Ovary (tissue), 9 donors: Measurements from ENCODE around the gene HSF5. TPM values are rescaled to one million over a fixed set of nuclear protein-coding genes. Genes with fewer than 3 reads are reported as not detected.

Experiments used
- DNase-seq, 5 donors: peaks; one replicate each; pipeline ENCODE4 v3.0.0-alpha.2; 2019 to 2020
- H3K27ac ChIP-seq, 2 donors: fragments of 200-600 bp; one replicate each; pipeline versions ENCODE4 v1.5.1 to v1.8.0; 2019 to 2022
- H3K27me3 ChIP-seq: fragments of 200-600 bp; one replicate; pipeline ENCODE4 v1.8.0; 2022
- H3K36me3 ChIP-seq: fragments of 200-600 bp; sonication (generic); one replicate; pipeline ENCODE4 v1.5.1; 2019
- H3K4me1 ChIP-seq: one replicate; pipeline ENCODE4 v1.8.1; 2013; ENCODE audit warnings: mild to moderate bottlenecking, moderate library complexity; ENCODE audit not compliant: insufficient read depth
- H3K4me3 ChIP-seq: fragments of 200-600 bp; sonication (generic); one replicate; pipeline ENCODE4 v1.5.1; 2017
- H3K9me3 ChIP-seq, 2 donors: fragments of 200-600 bp in 1 of 2; sonication (generic) in 1 of 2; one replicate each; pipeline versions ENCODE4 v1.5.1 to v1.8.1; 2013 to 2019; ENCODE audit warnings: mild to moderate bottlenecking in 1 of 2, moderate library complexity in 1 of 2
- CTCF ChIP-seq, 3 donors: fragments of 450-650 bp in 2 of 3; fragments of 200-600 bp in 1 of 3; IDR thresholded peaks; one replicate each; pipeline versions ENCODE4 v1.5.1 to v1.8.0; 2016 to 2022; ENCODE audit warnings: antibody characterized with exemption in 3 of 3, mild to moderate bottlenecking in 1 of 3
- EP300 ChIP-seq: sonication (generic); formaldehyde crosslinking; IDR thresholded peaks from one replicate; pipeline ENCODE4 v1.6.1; 2017; ENCODE audit warnings: antibody characterized with exemption
- POLR2A ChIP-seq: fragments of 450-650 bp; IDR thresholded peaks from one replicate; pipeline ENCODE4 v1.6.1; 2017; ENCODE audit warnings: antibody characterized with exemption, mild to moderate bottlenecking, moderate library complexity
- WGBS, 3 donors: extraction: QIAGEN DNeasy Blood & Tissue Kit in 1 of 3; methylation state at CpG; one replicate each; pipeline versions ENCODE4 v1.1.5 to v1.1.7; 2013 to 2017; 5-methylcytosine and 5-hydroxymethylcytosine counted together
- intact Hi-C, 4 donors: fragments of 100-400 bp; cut with DNase I; formaldehyde crosslinking; loops; one replicate each; pipeline versions ENCODE4 v1.11.0 to v1.15.1; 2022 to 2023
- polyA plus RNA-seq, 2 donors: library from polyadenylated mRNA; stranded (reverse); fragments of 200-250 nt in 1 of 2; fragments of 350-450 nt in 1 of 2; fragmentation: Illumina TruSeq in 1 of 2; extraction: RNeasy Lipid Tissue Mini Kit (QIAGEN cat#74804) in 1 of 2; gene quantifications; one replicate each; pipeline ENCODE4 v1.2.3, GENCODE V29; 2013 to 2014
- total RNA-seq, 7 donors: library from RNA; depleted of rRNA in 2 of 7; stranded (reverse); fragments of >200 nt in 2 of 7; fragmentation: NEBNext Ultra II Directional in 3 of 7; extraction: Animal tissue kit (Norgen Biotek cat#: 25700) in 3 of 7; gene quantifications; one replicate each; pipeline versions ENCODE4 v1.1.0 to v1.2.4, GENCODE V29; 2016 to 2023
- donor health status: DM: no; HTN: no; CAD: no; lungs with moderate emphysema.
- donor health status: DM: no; HTN: no; CAD: no.
- donor health status: Bipolar disorder and iron deficiency.
- donor health status: DM: yes; HTN: yes; CAD: no.
- donor health status: DM: no; HTN: no; CAD: no.
- donor health status: DM: yes; HTN: yes; CAD: no.

The HSF5 gene
- total and polyA plus RNA-seq, 9 donors: 0.05 TPM; not detected in 7

GRCh38 chr17:58515286-58515685 lies 27.1 kb upstream of the HSF5 start:
- intact Hi-C loops: loop anchor here in 3 of 4 donors (5.0 to 10.0 kb wide), 3 partner anchors 190 to 1192 kb away; partner anchors contain the start of genes PTRH2 (in 1 of the 3) and VMP1 (in 1 of the 3)
- DNase-seq: no peak
- Histone ChIP-seq H3K36me3 (no peaks in the 10 kb centered on the region), H3K4me3 (no peak overlapping the region), H3K27ac (peak overlapping the region in 1 of 2 donors; percentile 79), H3K4me1 (peaks cover 14% of the 10 kb centered on the region), H3K27me3 (no peaks in the 10 kb centered on the region), H3K9me3 (no peaks in the 10 kb centered on the region)
- WGBS, 3 donors: 65 to 75% (median 69%) methylated on average over 2 of the region's 2 CpGs
- TF ChIP-seq POLR2A (no peak), EP300 (no peak), CTCF (IDR thresholded peaks at IDR 0.05) (no peak)

GRCh38 chr17:58514770-58515157 lies 26.6 kb upstream of the HSF5 start:
- WGBS, 3 donors: 15% methylated on average over 11 of the region's 11 CpGs
- Histone ChIP-seq H3K4me3 (peak overlapping the region; percentile 47), H3K27me3 (no peaks in the 10 kb centered on the region), H3K9me3 (no peaks in the 10 kb centered on the region), H3K4me1 (peaks cover 14% of the 10 kb centered on the region), H3K27ac (peak overlapping the region; percentile 45 to 79), H3K36me3 (no peaks in the 10 kb centered on the region)
- TF ChIP-seq EP300 (no peak), POLR2A (no peak)
- intact Hi-C loops: loop anchor here in 3 of 4 donors (5.0 to 10.0 kb wide), 4 partner anchors 118 to 1193 kb away; partner anchors contain the start of genes PTRH2 (in 1 of the 3) and VMP1 (in 1 of the 3)
- no peak for DNase-seq

- Histone ChIP-seq H3K27ac (peak within 1 kb of the TSS; percentile 45 to 79), H3K27me3 (no peaks in the 10 kb centered on the region), H3K4me3 (peak within 1 kb of the TSS; percentile 47), H3K4me1 (peaks cover 14% of the 10 kb centered on the region), H3K9me3 (no peaks in the 10 kb centered on the region), H3K36me3 (no peaks in the 10 kb centered on the region)
- 0 to 1% (median 1%) methylated on average over 45 to 64 of the region's 64 CpGs for WGBS, 3 donors
- DNase-seq: peak; percentile 85 to 89 (median 86)
- intact Hi-C loops: loop anchor here in 2 of 4 donors (5.0 to 10.0 kb wide), 2 partner anchors 118 to 191 kb away; no protein-coding TSS in a partner anchor
- TF ChIP-seq CTCF (IDR thresholded peaks at IDR 0.05) (no peak), POLR2A (no peak), EP300 (no peak)
Measured at GRCh38 chr17:58513965-58514769, 26.0 kb upstream of the HSF5 start, which contains the start of gene MTMR4. Gene MTMR4, minus strand, starts transcription at chr17:58514638. Its CDS starts 231 bp downstream, at chr17:58514407.

GRCh38 chr17:58513267-58513964 lies 25.2 kb upstream of the HSF5 start:
- peak overlapping the region; percentile 47 for H3K4me3 ChIP-seq
- 20 to 24% (median 22%) methylated on average over 14 of the region's 14 CpGs for WGBS, 3 donors
- TF ChIP-seq EP300 (no peak), POLR2A (no peak), CTCF (IDR thresholded peaks at IDR 0.05) (no peak)
- no peaks in the 10 kb centered on the region for H3K36me3 ChIP-seq
- H3K4me1 ChIP-seq: peaks cover 14% of the 10 kb centered on the region
- intact Hi-C loops: loop anchor here in 2 of 4 donors (5.0 to 10.0 kb wide), 2 partner anchors 119 to 191 kb away; no protein-coding TSS in a partner anchor
- no peaks in the 10 kb centered on the region for H3K9me3 ChIP-seq
- no peak for DNase-seq
- no peak overlapping the region for H3K27ac ChIP-seq
- no peaks in the 10 kb centered on the region for H3K27me3 ChIP-seq
